ENCODE data around the gene HPS4.

- TF ChIP-seq POLR2A (IDR thresholded peaks at IDR 0.05) (no peak), EP300 (IDR thresholded peaks at IDR 0.05) (no peak), POLR2AphosphoS5 (IDR thresholded peaks at IDR 0.05) (no peak)
- TF ChIP-seq, protein P1, sequence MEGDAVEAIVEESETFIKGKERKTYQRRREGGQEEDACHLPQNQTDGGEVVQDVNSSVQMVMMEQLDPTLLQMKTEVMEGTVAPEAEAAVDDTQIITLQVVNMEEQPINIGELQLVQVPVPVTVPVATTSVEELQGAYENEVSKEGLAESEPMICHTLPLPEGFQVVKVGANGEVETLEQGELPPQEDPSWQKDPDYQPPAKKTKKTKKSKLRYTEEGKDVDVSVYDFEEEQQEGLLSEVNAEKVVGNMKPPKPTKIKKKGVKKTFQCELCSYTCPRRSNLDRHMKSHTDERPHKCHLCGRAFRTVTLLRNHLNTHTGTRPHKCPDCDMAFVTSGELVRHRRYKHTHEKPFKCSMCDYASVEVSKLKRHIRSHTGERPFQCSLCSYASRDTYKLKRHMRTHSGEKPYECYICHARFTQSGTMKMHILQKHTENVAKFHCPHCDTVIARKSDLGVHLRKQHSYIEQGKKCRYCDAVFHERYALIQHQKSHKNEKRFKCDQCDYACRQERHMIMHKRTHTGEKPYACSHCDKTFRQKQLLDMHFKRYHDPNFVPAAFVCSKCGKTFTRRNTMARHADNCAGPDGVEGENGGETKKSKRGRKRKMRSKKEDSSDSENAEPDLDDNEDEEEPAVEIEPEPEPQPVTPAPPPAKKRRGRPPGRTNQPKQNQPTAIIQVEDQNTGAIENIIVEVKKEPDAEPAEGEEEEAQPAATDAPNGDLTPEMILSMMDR (IDR thresholded peaks at IDR 0.05): no peak
These were observed 10.9 kb upstream of the HPS4 start for GRCh38 chr22:26494506-26494905.
